Ishikawa (cell line): Measurements from ENCODE around the gene PTPMT1.

ENCODE experiments used
- CEBPB ChIP-seq: IDR thresholded peaks from 2 replicates; pipeline ENCODE4 v1.6.1; 2012
- CREB1 ChIP-seq: IDR thresholded peaks from 2 replicates; pipeline ENCODE4 v1.6.1; 2012; ENCODE audit warnings: low read depth
- EGR1 ChIP-seq: IDR thresholded peaks from 2 replicates; pipeline ENCODE4 v1.6.1; 2012
- EP300 ChIP-seq: IDR thresholded peaks from 2 replicates; pipeline ENCODE4 v1.6.1; 2012; ENCODE audit warnings: borderline replicate concordance
- FOXM1 ChIP-seq: IDR thresholded peaks from 2 replicates; pipeline ENCODE4 v1.6.1; 2012; ENCODE audit warnings: low read depth, borderline replicate concordance
- MAX ChIP-seq: IDR thresholded peaks from 2 replicates; pipeline ENCODE4 v1.6.1; 2012
- NFIC ChIP-seq: IDR thresholded peaks from 2 replicates; pipeline ENCODE4 v1.6.1; 2012
- RAD21 ChIP-seq: IDR thresholded peaks from 2 replicates; pipeline ENCODE4 v1.6.1; 2012; ENCODE audit warnings: low read depth
- REST ChIP-seq: IDR thresholded peaks from 2 replicates; pipeline ENCODE4 v1.6.1; 2012; ENCODE audit warnings: low read depth, mild to moderate bottlenecking
- TAF1 ChIP-seq: IDR thresholded peaks from 2 replicates; pipeline ENCODE4 v1.6.1; 2012; ENCODE audit warnings: low read depth, mild to moderate bottlenecking
- TCF12 ChIP-seq: IDR thresholded peaks from 2 replicates; pipeline ENCODE4 v1.6.1; 2012; ENCODE audit warnings: low read depth
- TEAD4 ChIP-seq: IDR thresholded peaks from 2 replicates; pipeline ENCODE4 v1.6.1; 2012
- USF1 ChIP-seq: IDR thresholded peaks from 2 replicates; pipeline ENCODE4 v1.6.1; 2012
- YY1 ChIP-seq: IDR thresholded peaks from 2 replicates; pipeline ENCODE4 v1.6.1; 2012; ENCODE audit warnings: low read depth
- ZBTB7A ChIP-seq: IDR thresholded peaks from 2 replicates; pipeline ENCODE4 v1.6.1; 2012; ENCODE audit warnings: low read depth

The PTPMT1 gene

GRCh38 chr11:47592251-47592650, 26.9 kb downstream of the PTPMT1 start:
- TF ChIP-seq MAX (no peak), TAF1 (no peak), TCF12 (no peak), FOXM1 (no peak), EGR1 (no peak), CEBPB (no peak), ZBTB7A (no peak), YY1 (no peak), TEAD4 (no peak), CREB1 (no peak), RAD21 (no peak), NFIC (no peak), REST (no peak), USF1 (no peak)

- no peak for TF ChIP-seq CREB1
- TF ChIP-seq NFIC = no peak
- no peak for TF ChIP-seq TCF12
- TF ChIP-seq EP300 = no peak
- TF ChIP-seq TAF1 = no peak
- no peak for TF ChIP-seq FOXM1
- TF ChIP-seq EGR1 = no peak
- TF ChIP-seq TEAD4 = no peak
- no peak for TF ChIP-seq MAX
- TF ChIP-seq CEBPB = no peak
- no peak for TF ChIP-seq YY1
- no peak for TF ChIP-seq USF1
- TF ChIP-seq REST = no peak
- no peak for TF ChIP-seq RAD21
- no peak for TF ChIP-seq ZBTB7A
Observed at GRCh38 chr11:47592970-47593369, 27.6 kb downstream of the PTPMT1 start.

GRCh38 chr11:47593492-47593933, 28.1 kb downstream of the PTPMT1 start:
- TF ChIP-seq YY1 (no peak), EGR1 (no peak), TCF12 (no peak), REST (no peak), FOXM1 (no peak), EP300 (no peak), ZBTB7A (no peak), MAX (no peak), CREB1 (no peak), USF1 (no peak), CEBPB (no peak), TEAD4 (no peak), TAF1 (no peak), RAD21 (no peak), NFIC (no peak)
